Natural killer cell (primary cell): ENCODE data around the gene PAGR1. TPM values are rescaled to one million over a fixed set of nuclear protein-coding genes. Genes with fewer than 3 reads are reported as not detected.

Experiments
- ATAC-seq, 3 donors: fragments of 150-1000 bp in 2 of 3; fragments of 200-7000 bp in 1 of 3; cut with Tn5 transposase; 1 replicate in 1 of 3; 2 replicates in 2 of 3; pipeline ENCODE4 v1.10.0; 2021; ENCODE audit warnings: mild to moderate bottlenecking in 2 of 3, moderate library complexity in 2 of 3
- DNase-seq, 2 donors: peaks; one replicate each; pipeline versions ENCODE4 v3.0.0 to v3.0.0-alpha.2; 2013 to 2021; ENCODE audit warnings: mixed read lengths in 1 of 2
- H3K27ac ChIP-seq: one replicate; pipeline ENCODE4 v1.5.1; 2013; ENCODE audit warnings: mild to moderate bottlenecking, low read length
- H3K27me3 ChIP-seq: one replicate; pipeline ENCODE4 v1.6.1; 2013; ENCODE audit warnings: low read length; ENCODE audit not compliant: control insufficient read depth, insufficient read depth
- H3K36me3 ChIP-seq: one replicate; pipeline ENCODE4 v1.6.1; 2013; ENCODE audit warnings: low read length; ENCODE audit not compliant: control insufficient read depth, insufficient read depth
- H3K4me1 ChIP-seq: one replicate; pipeline ENCODE4 v1.6.1; 2013; ENCODE audit warnings: low read length; ENCODE audit not compliant: control insufficient read depth, insufficient read depth
- H3K4me3 ChIP-seq: one replicate; pipeline ENCODE4 v1.5.1; 2013; ENCODE audit warnings: low read length
- H3K9me3 ChIP-seq: one replicate; pipeline ENCODE4 v1.6.1; 2013; ENCODE audit warnings: low read length; ENCODE audit not compliant: control insufficient read depth, insufficient read depth
- H3K27ac Mint-ChIP-seq, 2 donors: one replicate each; pipeline ENCODE4 v1.8.0; 2022; ENCODE audit warnings: mild to moderate bottlenecking in 2 of 2, mixed read lengths in 2 of 2, moderate library complexity in 1 of 2
- H3K27me3 Mint-ChIP-seq, 2 donors: one replicate each; pipeline ENCODE4 v1.8.0; 2022; ENCODE audit warnings: low read depth in 2 of 2, mixed read lengths in 2 of 2
- H3K36me3 Mint-ChIP-seq: one replicate; pipeline ENCODE4 v1.8.0; 2022; ENCODE audit warnings: mixed read lengths
- H3K4me1 Mint-ChIP-seq, 2 donors: one replicate each; pipeline ENCODE4 v1.8.0; 2022; ENCODE audit warnings: mixed read lengths in 2 of 2
- H3K4me3 Mint-ChIP-seq: one replicate; pipeline ENCODE4 v1.8.0; 2022; ENCODE audit warnings: mild to moderate bottlenecking, moderate library complexity, mixed read lengths
- H3K9me3 Mint-ChIP-seq, 2 donors: one replicate each; pipeline ENCODE4 v1.8.0; 2022; ENCODE audit warnings: mixed read lengths in 2 of 2
- CTCF ChIP-seq: fragments of 200-600 bp; IDR thresholded peaks from one replicate; pipeline ENCODE4 v1.8.0; 2022; ENCODE audit warnings: antibody characterized with exemption
- WGBS: methylation state at CpG from one replicate; pipeline ENCODE4 v1.1.7; 2013; ENCODE audit warnings: missing lambda C conversion rate; ENCODE audit not compliant: insufficient coverage; 5-methylcytosine and 5-hydroxymethylcytosine counted together
- intact Hi-C: fragments of 100-400 bp; cut with micrococcal nuclease; formaldehyde crosslinking; loops from one replicate; pipeline ENCODE4 v1.14.2; 2022
- total RNA-seq, 4 donors: library from RNA; stranded (reverse); fragments of 120-200 nt in 1 of 4; gene quantifications; one replicate each; pipeline versions ENCODE4 v1.2.3 to v1.2.4, GENCODE V29; 2013 to 2022

PAGR1 gene
- total RNA-seq, 3 donors from 2014 or later (not counting 1 experiment from before 2014, with no cell fraction given) = 8.9 to 16.2 (median 13.4) TPM

GRCh38 chr16:29816694-29817441, 916 bp downstream of the PAGR1 start:
- H3K4me3 Mint-ChIP-seq = peak overlapping the region; percentile 99
- no peaks in the 10 kb centered on the region for H3K9me3 Mint-ChIP-seq
- peak overlapping the region; percentile 94 to 98 for H3K27ac Mint-ChIP-seq
- no peak for TF ChIP-seq CTCF
- Histone ChIP-seq H3K9me3 (no peaks in the 10 kb centered on the region), H3K27ac (peak overlapping the region; percentile 88), H3K27me3 (no peaks in the 10 kb centered on the region), H3K4me1 (peaks cover 63% of the 10 kb centered on the region), H3K4me3 (peak overlapping the region; percentile 79), H3K36me3 (peaks cover 11% of the 10 kb centered on the region)
- H3K4me1 Mint-ChIP-seq = peaks cover 58 to 81% of the 10 kb centered on the region in 2 donors
- H3K27me3 Mint-ChIP-seq = peaks cover 0 to 2% of the 10 kb centered on the region in 2 donors
- ATAC-seq (peak; percentile 12 to 35 (median 22)), DNase-seq (peak; percentile 48 to 71)
- WGBS = under 1% methylated on average over 34 of the region's 37 CpGs
- H3K36me3 Mint-ChIP-seq = peaks cover 5% of the 10 kb centered on the region
- intact Hi-C loops = loop anchor here (1.0 to 5.0 kb wide), 5 partner anchors 10 to 117 kb away; partner anchors contain the start of genes CDIPT and KIF22

DNA sequence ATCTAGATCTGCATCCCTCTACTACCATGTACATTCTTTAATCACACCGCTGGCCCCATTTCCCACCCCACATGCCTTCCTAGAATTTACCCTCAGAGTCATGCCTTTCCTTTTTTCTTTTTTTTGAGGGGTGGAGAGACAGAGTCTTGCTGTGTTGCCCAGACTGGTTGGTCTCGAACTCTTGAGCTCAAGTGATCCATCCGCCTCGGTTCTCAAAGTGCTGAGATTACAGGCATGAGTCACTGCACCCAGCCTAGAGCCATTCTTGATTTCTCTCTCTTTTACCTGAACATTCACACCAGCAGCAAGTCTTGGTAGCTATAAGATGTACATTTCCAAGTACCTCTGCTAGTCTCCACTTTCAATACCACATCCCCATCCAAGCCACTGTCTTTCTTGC, 2.1 kb downstream of the PAGR1 start:
- H3K36me3 Mint-ChIP-seq = peaks cover 5% of the 10 kb centered on the region
- TF ChIP-seq CTCF = no peak
- H3K9me3 Mint-ChIP-seq = no peaks in the 10 kb centered on the region
- H3K27me3 Mint-ChIP-seq = peaks cover 0 to 2% of the 10 kb centered on the region in 2 donors
- WGBS = 86% methylated on average over 4 of the region's 4 CpGs
- DNase-seq (no peak), ATAC-seq (no peak)
- no peaks in the 10 kb centered on the region for H3K9me3 ChIP-seq
- no peak overlapping the region for H3K4me3 ChIP-seq
- H3K4me1 Mint-ChIP-seq = peaks cover 63 to 81% of the 10 kb centered on the region in 2 donors
- H3K27ac Mint-ChIP-seq = peak overlapping the region; percentile 69 to 93
- peak overlapping the region; percentile 85 for H3K4me3 Mint-ChIP-seq
- peaks cover 64% of the 10 kb centered on the region for H3K4me1 ChIP-seq
- no peak overlapping the region for H3K27ac ChIP-seq
- intact Hi-C loops = loop anchor here (5.0 kb wide), 1 partner anchor 44 kb away; the partner anchor contains the start of gene CDIPT
- H3K36me3 ChIP-seq = peaks cover 11% of the 10 kb centered on the region
- no peaks in the 10 kb centered on the region for H3K27me3 ChIP-seq

DNA sequence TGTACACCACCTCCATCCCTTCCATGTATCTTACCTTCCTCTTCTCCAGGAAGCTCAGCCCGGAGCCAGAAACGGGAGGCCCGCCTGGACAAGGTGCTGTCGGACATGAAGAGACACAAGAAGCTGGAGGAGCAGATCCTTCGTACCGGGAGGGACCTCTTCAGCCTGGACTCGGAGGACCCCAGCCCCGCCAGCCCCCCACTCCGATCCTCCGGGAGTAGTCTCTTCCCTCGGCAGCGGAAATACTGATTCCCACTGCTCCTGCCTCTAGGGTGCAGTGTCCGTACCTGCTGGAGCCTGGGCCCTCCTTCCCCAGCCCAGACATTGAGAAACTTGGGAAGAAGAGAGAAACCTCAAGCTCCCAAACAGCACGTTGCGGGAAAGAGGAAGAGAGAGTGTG, 3.6 kb downstream of the PAGR1 start:
- H3K27me3 Mint-ChIP-seq = peaks cover 0 to 2% of the 10 kb centered on the region in 2 donors
- intact Hi-C loops = loop anchor here (5.0 kb wide), 1 partner anchor 43 kb away; the partner anchor contains the start of gene CDIPT
- H3K27ac Mint-ChIP-seq = peak overlapping the region; percentile 93 to 96
- Histone ChIP-seq H3K27me3 (no peaks in the 10 kb centered on the region), H3K4me1 (peaks cover 74% of the 10 kb centered on the region), H3K4me3 (no peak overlapping the region), H3K36me3 (peaks cover 11% of the 10 kb centered on the region), H3K27ac (no peak overlapping the region), H3K9me3 (no peaks in the 10 kb centered on the region)
- ATAC-seq = no peak
- 91% methylated on average over 15 of the region's 15 CpGs for WGBS
- DNase-seq = no peak
- peaks cover 63 to 74% of the 10 kb centered on the region in 2 donors for H3K4me1 Mint-ChIP-seq
- peak overlapping the region; percentile 94 for H3K4me3 Mint-ChIP-seq
- peaks cover 5% of the 10 kb centered on the region for H3K36me3 Mint-ChIP-seq
- H3K9me3 Mint-ChIP-seq = no peaks in the 10 kb centered on the region
- no peak for TF ChIP-seq CTCF
